ENCODE measurements around the gene NTM.

Gene NTM

DNA sequence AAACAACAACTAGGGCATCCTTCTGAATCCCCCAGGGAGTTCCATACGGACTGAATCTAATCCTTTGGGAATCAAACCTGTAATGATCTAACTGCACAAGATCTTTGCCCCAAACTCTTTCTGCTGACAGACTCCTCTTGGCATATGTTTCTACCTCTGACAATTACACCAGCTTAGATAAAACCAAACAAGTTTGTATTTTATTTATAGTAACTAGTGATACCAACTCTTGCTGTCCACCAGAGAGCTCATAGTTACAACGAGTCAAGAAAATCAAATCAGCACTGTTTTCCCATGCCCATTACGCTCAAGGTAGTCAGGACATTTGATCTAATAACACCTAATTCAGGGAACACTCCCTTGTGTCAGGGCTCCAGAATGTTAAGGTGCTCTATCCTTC is 972.0 kb downstream of the NTM start:
- FAIRE-seq = no peak
- TF ChIP-seq TAF1 (IDR thresholded peaks at IDR 0.05; ENCODE audit: borderline replicate concordance, low read depth, low read length) = no peak
- no peak for TF ChIP-seq POLR2AphosphoS5 (IDR thresholded peaks at IDR 0.05; ENCODE audit: low read depth, low read length)
- TF ChIP-seq POLR2A (IDR thresholded peaks at IDR 0.05; ENCODE audit: low read depth, low read length) = no peak
- no peak for DNase-seq (ENCODE audit: insufficient read length)

DNA sequence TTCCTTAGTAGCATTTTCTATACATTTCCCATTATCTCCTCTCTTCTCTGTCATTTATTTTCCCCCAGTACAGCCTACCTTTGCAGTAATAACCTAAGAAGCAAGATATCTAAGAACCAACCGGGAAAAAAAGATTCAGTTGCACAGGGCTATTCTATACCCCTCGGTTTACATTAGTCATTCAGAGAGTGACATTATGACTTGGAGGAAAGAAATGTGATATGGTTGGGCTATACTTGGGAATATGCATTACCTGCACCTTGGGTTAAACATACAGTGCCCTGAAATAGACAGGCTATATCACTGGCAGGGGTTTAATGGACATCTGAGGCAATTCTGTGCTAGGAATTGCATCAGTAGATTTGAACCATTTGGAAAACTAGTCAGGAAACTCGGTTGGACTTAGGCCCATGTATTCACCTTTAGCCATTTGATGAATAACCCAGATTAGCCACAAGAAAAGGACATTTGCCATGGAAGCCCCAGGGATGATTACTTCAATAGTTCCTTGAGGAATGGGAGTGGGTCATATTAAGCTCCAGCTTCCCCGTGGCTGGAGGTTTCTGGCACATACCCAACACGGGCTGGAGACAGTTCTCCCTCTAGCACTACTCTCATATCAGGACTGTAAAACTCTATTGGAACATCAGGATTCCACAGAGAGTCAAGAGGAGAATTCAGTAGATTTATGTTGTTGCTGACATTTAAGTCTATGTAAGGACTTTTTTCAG is 973.2 kb downstream of the NTM start:
- FAIRE-seq (peak; percentile 96), DNase-seq (ENCODE audit: insufficient read length) (no peak)
- TF ChIP-seq POLR2AphosphoS5 (IDR thresholded peaks at IDR 0.05; ENCODE audit: low read depth, low read length) (no peak), TAF1 (IDR thresholded peaks at IDR 0.05; ENCODE audit: borderline replicate concordance, low read depth, low read length) (no peak), POLR2A (IDR thresholded peaks at IDR 0.05; ENCODE audit: low read depth, low read length) (no peak)

DNA sequence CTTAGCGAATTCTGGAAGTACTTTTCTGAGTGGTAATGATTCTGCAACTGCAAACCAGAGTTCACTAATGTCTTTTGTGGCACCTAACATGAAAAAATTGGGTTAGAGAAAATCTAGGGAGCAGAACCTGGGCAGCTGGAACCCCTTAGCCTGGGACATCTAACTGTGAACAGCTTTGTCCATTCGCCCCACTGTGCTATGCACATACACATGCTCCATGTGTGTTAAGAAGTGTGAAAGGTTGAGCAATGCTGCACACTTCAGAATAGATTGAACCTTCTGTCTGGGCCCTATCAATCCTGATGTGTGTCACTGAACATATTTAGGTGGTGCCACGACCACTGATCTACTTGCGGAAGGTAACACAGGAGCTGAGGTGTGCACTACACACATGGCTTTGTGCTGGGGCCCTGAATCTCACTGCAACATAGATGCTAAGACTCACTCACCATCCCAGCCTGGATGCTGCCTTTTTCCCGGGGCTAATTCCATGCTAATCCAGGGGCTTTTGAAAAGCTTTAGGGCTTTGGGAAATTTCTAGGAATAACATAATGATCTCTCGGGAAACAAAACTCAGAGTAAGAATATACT is 976.2 kb downstream of the NTM start:
- TF ChIP-seq TAF1 (IDR thresholded peaks at IDR 0.05; ENCODE audit: borderline replicate concordance, low read depth, low read length) (no peak), POLR2AphosphoS5 (IDR thresholded peaks at IDR 0.05; ENCODE audit: low read depth, low read length) (no peak), POLR2A (IDR thresholded peaks at IDR 0.05; ENCODE audit: low read depth, low read length) (no peak)
- FAIRE-seq (peak; percentile 83), DNase-seq (ENCODE audit: insufficient read length) (no peak)

DNA sequence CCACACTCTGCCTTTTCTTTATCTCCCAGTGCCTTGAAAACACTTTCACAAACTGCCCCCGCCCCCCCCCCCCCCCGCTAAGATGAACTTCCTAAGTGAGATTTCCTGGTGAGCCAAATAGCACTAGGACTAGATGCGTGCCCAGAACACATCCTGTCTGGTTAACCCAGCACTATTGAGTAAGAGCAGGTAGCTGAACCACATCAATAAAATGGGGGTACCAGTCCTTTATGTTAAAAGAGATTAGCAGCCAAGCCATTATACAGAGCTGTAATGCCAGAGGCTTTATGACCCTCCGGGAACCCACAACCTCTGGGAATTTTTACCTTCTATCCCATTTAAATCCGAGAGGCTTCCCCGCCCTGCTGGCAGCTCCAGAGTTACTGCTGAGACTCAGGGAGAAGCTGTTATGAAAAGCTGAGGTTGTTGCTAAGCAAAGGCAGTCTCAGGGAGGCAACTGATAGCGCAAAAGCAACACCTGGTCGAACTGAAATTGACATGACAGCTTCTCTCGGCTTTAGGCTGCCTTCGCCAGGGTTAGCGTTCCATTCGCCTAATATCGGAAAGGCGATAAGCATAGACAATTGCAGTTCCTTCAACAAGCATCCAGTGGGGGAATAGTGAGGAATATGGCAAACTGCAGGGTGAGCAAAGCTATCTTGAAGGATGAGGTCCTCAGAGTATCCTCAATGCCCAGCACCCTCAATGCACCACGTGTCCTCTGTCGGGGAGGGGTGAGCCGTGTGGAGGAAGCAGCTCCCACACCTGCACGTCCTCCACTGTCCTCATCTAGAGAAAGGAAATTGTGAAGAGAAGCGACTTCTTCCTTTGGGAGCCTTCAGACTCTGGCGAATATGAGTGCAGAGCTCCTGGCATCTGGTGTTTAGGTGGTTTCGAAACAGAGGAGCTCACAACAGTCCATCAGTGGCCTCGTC is 977.0 kb downstream of the NTM start:
- no peak for DNase-seq (ENCODE audit: insufficient read length)
- peak; percentile 73 for FAIRE-seq

DNA sequence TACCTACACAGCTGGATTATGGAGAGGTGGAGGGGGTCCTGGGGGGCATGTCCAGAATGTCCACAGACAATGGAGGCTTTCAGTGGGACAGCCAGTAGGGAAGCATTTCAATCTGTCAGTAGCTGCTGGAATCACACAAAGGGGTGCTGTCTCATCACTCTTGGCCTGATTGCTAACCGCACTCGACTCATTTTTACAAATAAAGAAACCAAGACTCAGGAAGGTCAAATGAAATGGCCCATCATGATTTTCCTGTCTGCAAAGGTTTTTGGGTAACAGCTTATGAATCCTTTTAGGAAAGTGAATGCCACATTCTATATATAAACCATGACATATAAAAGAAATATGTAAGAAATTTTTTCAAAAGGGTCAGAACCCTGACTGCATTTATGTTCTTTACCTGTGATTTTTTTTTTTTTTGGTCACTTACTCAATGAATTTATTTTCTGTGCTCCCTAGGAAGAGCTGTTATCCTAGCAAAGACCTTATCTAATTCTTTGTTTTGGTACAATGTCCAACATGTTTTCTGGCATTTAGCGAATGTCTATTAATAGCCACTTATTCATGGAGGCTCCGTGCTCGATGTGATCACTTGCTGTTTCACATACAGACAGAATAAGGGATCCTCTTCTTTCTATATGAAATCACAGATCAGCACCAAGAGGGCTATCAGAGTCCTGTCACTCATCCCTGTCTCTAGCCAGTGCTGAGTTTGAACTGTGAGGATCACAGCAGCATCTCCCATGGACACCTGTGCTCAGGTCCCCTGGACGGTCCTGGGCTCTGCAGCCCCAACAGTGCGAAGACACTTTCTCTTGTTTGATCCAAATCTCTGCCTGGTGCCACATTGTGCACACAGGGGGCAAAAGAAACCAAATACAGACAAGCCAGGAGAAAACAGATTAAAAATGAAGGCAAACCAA is 979.7 kb downstream of the NTM start:
- DNase-seq (ENCODE audit: insufficient read length) = no peak
- no peak for FAIRE-seq
- TF ChIP-seq POLR2A (IDR thresholded peaks at IDR 0.05; ENCODE audit: low read depth, low read length) (no peak), POLR2AphosphoS5 (IDR thresholded peaks at IDR 0.05; ENCODE audit: low read depth, low read length) (no peak), TAF1 (IDR thresholded peaks at IDR 0.05; ENCODE audit: borderline replicate concordance, low read depth, low read length) (no peak)

More for the DNA sequence above, 977.0 kb downstream of the NTM start:
- TF ChIP-seq POLR2A (IDR thresholded peaks at IDR 0.05; ENCODE audit: low read depth, low read length) (no peak), POLR2AphosphoS5 (IDR thresholded peaks at IDR 0.05; ENCODE audit: low read depth, low read length) (no peak), TAF1 (IDR thresholded peaks at IDR 0.05; ENCODE audit: borderline replicate concordance, low read depth, low read length) (no peak)

DNA sequence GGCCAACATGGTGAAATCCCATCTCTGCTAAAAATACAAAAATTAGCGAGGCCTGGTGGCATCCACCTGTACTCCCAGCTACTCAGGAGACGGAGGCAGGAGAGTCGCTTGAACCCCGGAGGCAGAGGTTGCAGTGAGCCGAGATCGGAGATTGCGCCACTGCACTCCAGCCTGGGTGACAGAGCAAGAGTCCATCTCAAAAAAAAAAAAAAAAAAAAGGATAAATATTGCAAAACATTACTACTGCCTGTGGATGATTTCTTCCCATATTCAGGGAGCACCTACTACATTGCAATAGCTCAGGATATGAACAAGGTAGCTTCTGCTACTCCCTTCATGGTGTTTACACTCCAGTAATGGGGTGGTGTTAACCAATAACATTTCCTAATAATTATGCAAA is 980.6 kb downstream of the NTM start:
- DNase-seq (ENCODE audit: insufficient read length) (no peak), FAIRE-seq (no peak)
- TF ChIP-seq POLR2AphosphoS5 (IDR thresholded peaks at IDR 0.05; ENCODE audit: low read depth, low read length) (no peak), TAF1 (IDR thresholded peaks at IDR 0.05; ENCODE audit: borderline replicate concordance, low read depth, low read length) (no peak), POLR2A (IDR thresholded peaks at IDR 0.05; ENCODE audit: low read depth, low read length) (no peak)

DNA sequence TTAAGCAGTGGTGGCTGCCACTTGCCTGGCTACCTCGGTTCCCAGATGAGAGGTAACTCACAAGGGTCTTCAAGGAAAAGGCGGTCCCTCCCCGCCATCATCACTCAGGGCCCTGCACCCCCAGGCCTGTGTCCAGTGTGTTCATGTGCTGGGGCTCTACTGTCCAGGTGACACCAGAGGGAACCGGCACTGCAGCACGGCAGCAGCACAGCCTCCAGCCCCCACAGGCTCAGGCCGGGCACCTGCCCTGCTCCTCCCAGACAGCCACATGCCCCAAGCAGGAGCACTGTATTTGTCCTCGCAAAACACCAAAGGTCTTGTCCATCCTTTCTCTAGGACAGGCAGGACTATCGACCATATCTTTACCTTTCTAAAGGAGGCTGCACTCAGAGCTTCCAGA is 982.1 kb downstream of the NTM start:
- TF ChIP-seq POLR2A (IDR thresholded peaks at IDR 0.05; ENCODE audit: low read depth, low read length) (no peak), POLR2AphosphoS5 (IDR thresholded peaks at IDR 0.05; ENCODE audit: low read depth, low read length) (no peak), TAF1 (IDR thresholded peaks at IDR 0.05; ENCODE audit: borderline replicate concordance, low read depth, low read length) (no peak)
- FAIRE-seq (no peak), DNase-seq (ENCODE audit: insufficient read length) (no peak)

DNA sequence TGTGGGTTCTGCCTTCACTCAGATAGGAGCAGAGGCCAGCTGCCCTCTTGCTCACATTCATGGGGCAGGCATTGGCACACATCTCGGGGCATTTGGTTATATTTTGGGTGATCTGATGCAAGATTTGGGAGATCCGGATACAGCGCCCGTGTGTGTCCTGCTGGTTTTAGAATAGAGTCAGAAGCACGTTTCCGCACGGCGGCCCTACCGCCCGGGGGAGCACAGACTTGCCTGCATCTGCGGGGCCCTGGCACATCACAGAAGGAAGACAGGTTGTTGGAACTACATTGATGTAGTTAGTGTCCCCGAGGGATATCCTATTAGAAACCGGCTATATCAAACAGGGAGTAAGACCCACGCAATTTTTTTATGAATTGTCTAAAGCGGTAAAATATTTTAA is 982.8 kb downstream of the NTM start:
- TF ChIP-seq POLR2AphosphoS5 (IDR thresholded peaks at IDR 0.05; ENCODE audit: low read depth, low read length) = no peak
- no peak for TF ChIP-seq POLR2A (IDR thresholded peaks at IDR 0.05; ENCODE audit: low read depth, low read length)
- no peak for TF ChIP-seq TAF1 (IDR thresholded peaks at IDR 0.05; ENCODE audit: borderline replicate concordance, low read depth, low read length)
- no peak for DNase-seq (ENCODE audit: insufficient read length)
- no peak for FAIRE-seq

DNA sequence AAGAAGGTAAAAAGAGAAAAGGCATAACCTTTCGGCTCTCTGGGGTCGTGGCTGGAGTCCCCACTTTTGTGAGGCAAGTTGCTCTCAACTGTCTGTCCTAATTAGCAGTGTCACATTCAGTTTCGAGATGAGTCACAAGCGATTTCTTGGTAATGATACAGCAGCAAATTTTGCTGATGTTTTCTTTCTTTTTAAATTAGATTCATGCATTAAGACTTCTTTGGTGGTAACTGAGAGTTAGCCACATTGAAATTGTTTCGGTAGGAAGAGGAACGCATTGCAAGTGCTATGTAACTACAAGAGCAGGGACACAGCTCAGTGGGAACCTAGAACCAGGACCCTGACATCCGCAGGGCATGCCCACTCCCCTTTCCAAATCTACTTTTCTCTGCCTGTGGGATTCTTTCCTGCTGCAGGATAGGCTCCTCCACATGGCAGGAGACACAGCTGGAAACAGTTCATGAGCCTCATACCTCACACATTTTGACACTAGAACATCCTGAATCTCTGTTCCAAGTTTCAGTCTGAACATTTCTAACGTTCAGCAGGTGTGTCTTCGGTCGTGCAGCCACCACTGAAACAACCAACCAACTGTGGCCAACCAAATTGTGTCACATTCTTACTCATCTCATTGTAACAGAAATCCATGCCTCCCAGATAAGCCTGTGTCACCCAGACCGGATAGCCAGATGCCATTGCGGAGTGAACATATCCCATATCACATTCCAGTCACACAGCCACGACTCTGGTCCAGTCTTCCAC is 987.6 kb downstream of the NTM start:
- DNase-seq (ENCODE audit: insufficient read length) = peak; percentile 47
- FAIRE-seq = peak; percentile 100
- TF ChIP-seq TAF1 (IDR thresholded peaks at IDR 0.05; ENCODE audit: borderline replicate concordance, low read depth, low read length) (no peak), POLR2A (IDR thresholded peaks at IDR 0.05; ENCODE audit: low read depth, low read length) (no peak), POLR2AphosphoS5 (IDR thresholded peaks at IDR 0.05; ENCODE audit: low read depth, low read length) (no peak; the same call in 1 of the 2 replicates)

DNA sequence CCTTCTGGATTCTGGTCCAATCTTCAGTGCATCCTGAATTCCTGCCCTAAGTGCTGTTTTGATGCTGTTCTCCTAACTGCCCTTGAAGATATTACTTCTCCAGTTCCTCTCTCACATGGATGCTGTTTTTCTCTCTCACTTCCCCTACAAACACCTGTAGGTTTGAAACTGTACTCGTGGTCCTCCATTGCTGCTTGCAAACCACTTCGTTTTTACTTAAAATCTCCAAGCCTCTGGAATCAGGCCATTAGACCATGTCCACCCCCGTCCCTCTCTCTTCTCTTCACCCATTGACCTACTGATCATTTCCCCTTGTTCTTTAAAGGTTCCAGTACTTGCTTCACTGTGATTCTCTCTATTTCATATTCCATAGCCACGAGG is 988.1 kb downstream of the NTM start:
- no peak for DNase-seq (ENCODE audit: insufficient read length)
- FAIRE-seq = no peak
- TF ChIP-seq TAF1 (IDR thresholded peaks at IDR 0.05; ENCODE audit: borderline replicate concordance, low read depth, low read length) (no peak), POLR2AphosphoS5 (IDR thresholded peaks at IDR 0.05; ENCODE audit: low read depth, low read length) (no peak), POLR2A (IDR thresholded peaks at IDR 0.05; ENCODE audit: low read depth, low read length) (no peak)

Data from GM12892 (cell line).